Activated naive CD8-positive, alpha-beta T cell treated with anti-CD3 and anti-CD28 coated beads, Interleukin-2, amount 50 U/mL, for 24 hours (primary cell): ENCODE results near the gene SLC25A22.

ENCODE experiments used
- ATAC-seq: fragments of 150-1000 bp; cut with Tn5 transposase; one replicate; pipeline ENCODE4 v1.10.0; 2021
- DNase-seq: peaks from one replicate; pipeline ENCODE4 v3.0.0; 2021
- H3K27ac Mint-ChIP-seq: one replicate; pipeline ENCODE4 v1.8.0; 2021; ENCODE audit warnings: mild to moderate bottlenecking, mixed read lengths
- H3K27me3 Mint-ChIP-seq: one replicate; pipeline ENCODE4 v1.8.0; 2021; ENCODE audit warnings: mixed read lengths
- H3K36me3 Mint-ChIP-seq: one replicate; pipeline ENCODE4 v1.8.0; 2021; ENCODE audit warnings: low read depth, mixed read lengths
- H3K4me1 Mint-ChIP-seq: one replicate; pipeline ENCODE4 v1.8.0; 2021; ENCODE audit warnings: mixed read lengths
- H3K4me3 Mint-ChIP-seq: one replicate; pipeline ENCODE4 v1.8.0; 2021; ENCODE audit warnings: mild to moderate bottlenecking, moderate library complexity, mixed read lengths
- H3K9me3 Mint-ChIP-seq: one replicate; pipeline ENCODE4 v1.8.0; 2021; ENCODE audit warnings: mixed read lengths

Gene SLC25A22

GRCh38 chr11:787084-787675, 10.9 kb downstream of the SLC25A22 start:
- H3K9me3 Mint-ChIP-seq = no peaks in the 10 kb centered on the region
- H3K27me3 Mint-ChIP-seq = peaks cover 2% of the 10 kb centered on the region
- peaks cover 5% of the 10 kb centered on the region for H3K4me1 Mint-ChIP-seq
- H3K27ac Mint-ChIP-seq = no peak overlapping the region
- DNase-seq (no peak), ATAC-seq (no peak)
- peaks cover 3% of the 10 kb centered on the region for H3K36me3 Mint-ChIP-seq
- H3K4me3 Mint-ChIP-seq = no peak overlapping the region

- Mint-ChIP-seq H3K9me3 (no peaks in the 10 kb centered on the region), H3K27me3 (peaks cover 2% of the 10 kb centered on the region), H3K4me3 (no peak overlapping the region), H3K4me1 (peaks cover 5% of the 10 kb centered on the region), H3K27ac (no peak overlapping the region), H3K36me3 (peaks cover 3% of the 10 kb centered on the region)
- ATAC-seq (no peak), DNase-seq (no peak)
Measured at GRCh38 chr11:786235-787083, 11.6 kb downstream of the SLC25A22 start.

DNA sequence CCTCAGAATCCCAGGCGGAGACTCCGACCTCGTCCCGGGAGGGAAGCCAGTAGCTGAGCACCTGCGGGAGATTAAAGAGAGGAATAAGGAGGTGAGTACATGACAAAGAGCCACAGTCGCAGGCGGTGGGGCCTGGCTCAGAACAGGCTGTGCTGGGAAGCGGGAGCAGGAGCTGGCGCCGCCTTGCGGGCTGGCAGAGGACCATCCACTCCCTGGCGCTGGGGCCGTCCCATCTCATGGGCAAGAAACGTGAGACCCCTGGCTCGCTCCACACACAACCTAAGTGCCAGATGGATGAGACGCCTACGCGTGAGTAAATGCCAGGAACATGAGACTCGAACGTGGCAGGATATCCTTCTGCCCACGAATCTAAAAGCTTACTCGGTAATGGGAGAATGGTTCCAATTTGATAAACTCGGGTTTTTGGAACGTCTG, 14.5 kb downstream of the SLC25A22 start:
- ATAC-seq (peak; percentile 79), DNase-seq (peak; percentile 57)
- no peaks in the 10 kb centered on the region for H3K9me3 Mint-ChIP-seq
- no peak overlapping the region for H3K27ac Mint-ChIP-seq
- no peak overlapping the region for H3K4me3 Mint-ChIP-seq
- no peaks in the 10 kb centered on the region for H3K36me3 Mint-ChIP-seq
- peaks cover 5% of the 10 kb centered on the region for H3K4me1 Mint-ChIP-seq
- H3K27me3 Mint-ChIP-seq = no peaks in the 10 kb centered on the region

DNA sequence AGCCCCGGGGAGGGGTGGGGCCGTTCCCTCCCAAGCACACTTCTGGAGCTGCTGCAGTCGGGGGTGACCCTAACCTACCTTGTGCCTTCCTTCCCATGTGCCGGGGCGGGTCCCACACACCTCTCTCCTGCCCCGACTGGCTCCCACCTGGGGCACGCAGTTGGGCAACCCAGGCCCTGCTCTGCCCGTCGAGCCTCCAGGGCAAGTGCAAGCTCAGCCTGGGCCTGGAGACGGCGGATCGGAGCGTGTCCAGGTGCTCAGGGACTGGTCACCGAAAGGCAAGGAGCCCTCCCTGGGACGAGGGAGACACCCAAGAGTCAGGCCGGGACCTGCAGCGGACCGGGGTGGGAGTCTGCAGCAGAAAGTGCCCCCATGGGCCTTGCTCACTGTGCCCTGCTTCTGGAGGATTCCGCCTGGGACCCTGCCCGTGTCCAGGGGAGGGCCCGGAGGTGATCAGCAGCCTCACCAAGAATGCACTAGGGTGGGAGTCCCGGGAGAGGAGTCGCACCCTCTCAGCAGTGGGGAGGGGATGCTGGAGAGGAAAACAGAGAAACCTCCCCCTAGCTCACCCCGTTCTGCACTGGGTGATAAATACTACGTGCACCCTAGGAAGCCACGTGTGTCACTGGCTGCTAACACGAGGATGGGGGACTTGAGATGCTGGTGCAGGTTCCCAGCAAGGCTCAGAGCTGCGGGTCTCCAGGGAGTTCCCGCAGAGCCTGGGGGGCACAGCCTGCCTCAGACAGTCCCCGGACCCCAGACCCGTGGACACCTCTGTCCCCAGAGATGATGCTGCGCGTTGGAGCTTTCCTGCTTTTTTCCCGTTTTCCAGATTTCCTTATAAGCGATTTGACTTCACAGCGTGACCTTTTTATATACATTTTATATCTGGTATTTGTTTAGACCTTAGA, 15.6 kb downstream of the SLC25A22 start:
- no peaks in the 10 kb centered on the region for H3K36me3 Mint-ChIP-seq
- H3K4me1 Mint-ChIP-seq = peaks cover 7% of the 10 kb centered on the region
- H3K27me3 Mint-ChIP-seq = no peaks in the 10 kb centered on the region
- H3K27ac Mint-ChIP-seq = no peak overlapping the region
- no peak for ATAC-seq
- DNase-seq = no peak
- no peaks in the 10 kb centered on the region for H3K9me3 Mint-ChIP-seq
- no peak overlapping the region for H3K4me3 Mint-ChIP-seq

DNA sequence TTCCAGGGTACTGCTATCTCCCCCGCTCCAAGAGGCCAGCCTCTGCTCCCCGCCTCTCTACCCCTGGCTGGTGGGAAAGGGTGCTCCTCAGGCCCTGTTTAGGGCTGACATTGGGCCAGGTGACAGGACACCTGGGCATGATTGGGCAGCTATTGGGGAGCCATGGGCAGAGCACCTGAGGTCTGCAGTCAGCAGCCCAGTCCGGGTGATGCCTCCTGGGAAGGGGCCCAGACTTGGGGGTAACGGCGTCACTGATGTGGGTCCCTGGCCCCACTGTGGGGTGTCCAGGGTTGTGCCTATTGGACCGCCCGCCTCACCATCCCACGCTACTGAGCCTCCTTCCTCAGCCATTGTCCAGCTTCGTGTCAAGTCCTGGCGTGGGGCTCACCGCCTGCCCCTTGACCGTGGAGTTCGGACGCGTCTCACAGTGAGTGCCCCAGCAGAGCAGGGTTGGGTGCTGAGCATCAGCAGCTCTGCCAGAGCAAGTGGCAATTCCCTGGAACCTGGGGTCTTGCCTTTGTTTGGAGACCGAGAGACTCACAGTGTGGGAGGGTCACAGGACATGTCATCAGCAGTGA, 18.0 kb downstream of the SLC25A22 start:
- Mint-ChIP-seq H3K27ac (no peak overlapping the region), H3K36me3 (peaks cover 6% of the 10 kb centered on the region), H3K9me3 (no peaks in the 10 kb centered on the region), H3K27me3 (no peaks in the 10 kb centered on the region), H3K4me1 (peaks cover 19% of the 10 kb centered on the region), H3K4me3 (no peak overlapping the region)
- no peak for DNase-seq
- ATAC-seq = no peak

GRCh38 chr11:778976-779954, 18.8 kb downstream of the SLC25A22 start:
- Mint-ChIP-seq H3K9me3 (no peaks in the 10 kb centered on the region), H3K4me3 (peak overlapping the region; percentile 38), H3K36me3 (peaks cover 6% of the 10 kb centered on the region), H3K27me3 (no peaks in the 10 kb centered on the region), H3K4me1 (peaks cover 19% of the 10 kb centered on the region), H3K27ac (no peak overlapping the region)
- DNase-seq = no peak
- ATAC-seq = no peak

GRCh38 chr11:777288-778255, 20.5 kb downstream of the SLC25A22 start, which contains the start of gene GATD1:
Gene GATD1, minus strand, starts transcription at chr11:777487. Its CDS starts 25 bp downstream, at chr11:777462.
- DNase-seq (peak; percentile 98), ATAC-seq (peak; percentile 75)
- H3K27me3 Mint-ChIP-seq = no peaks in the 10 kb centered on the region
- H3K4me1 Mint-ChIP-seq = peaks cover 16% of the 10 kb centered on the region
- peak within 1 kb of the TSS; percentile 86 for H3K27ac Mint-ChIP-seq
- peaks cover 6% of the 10 kb centered on the region for H3K36me3 Mint-ChIP-seq
- no peaks in the 10 kb centered on the region for H3K9me3 Mint-ChIP-seq
- H3K4me3 Mint-ChIP-seq = peak within 1 kb of the TSS; percentile 87

- ATAC-seq = peak; percentile 24
- peaks cover 16% of the 10 kb centered on the region for H3K4me1 Mint-ChIP-seq
- peak; percentile 25 for DNase-seq
- H3K4me3 Mint-ChIP-seq = peak overlapping the region; percentile 87
- no peaks in the 10 kb centered on the region for H3K9me3 Mint-ChIP-seq
- peak overlapping the region; percentile 86 for H3K27ac Mint-ChIP-seq
- H3K36me3 Mint-ChIP-seq = peaks cover 6% of the 10 kb centered on the region
- H3K27me3 Mint-ChIP-seq = no peaks in the 10 kb centered on the region
Measured at GRCh38 chr11:776561-777287, 21.4 kb downstream of the SLC25A22 start.

DNA sequence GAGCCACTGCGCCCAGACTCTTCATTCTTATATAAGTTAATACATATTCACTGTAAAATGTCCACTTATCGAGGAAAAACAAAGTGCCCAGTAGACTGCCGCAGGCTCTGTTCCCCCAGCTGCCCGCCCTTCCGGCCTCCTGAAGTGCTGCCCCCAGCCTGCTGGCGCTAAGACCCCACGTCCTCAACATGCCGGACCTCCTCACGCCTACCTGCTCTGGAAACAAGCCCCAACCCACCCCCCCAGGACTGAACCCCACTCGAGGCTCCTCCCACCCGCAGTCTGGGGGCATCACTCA, 21.9 kb downstream of the SLC25A22 start:
- peaks cover 16% of the 10 kb centered on the region for H3K4me1 Mint-ChIP-seq
- ATAC-seq = no peak
- peak overlapping the region; percentile 86 for H3K27ac Mint-ChIP-seq
- no peaks in the 10 kb centered on the region for H3K27me3 Mint-ChIP-seq
- peak overlapping the region; percentile 87 for H3K4me3 Mint-ChIP-seq
- peaks cover 6% of the 10 kb centered on the region for H3K36me3 Mint-ChIP-seq
- H3K9me3 Mint-ChIP-seq = no peaks in the 10 kb centered on the region
- DNase-seq = no peak

GRCh38 chr11:774873-775592, 23.0 kb downstream of the SLC25A22 start:
- Mint-ChIP-seq H3K36me3 (peaks cover 6% of the 10 kb centered on the region), H3K4me1 (peaks cover 16% of the 10 kb centered on the region), H3K27ac (no peak overlapping the region)

GRCh38 chr11:773830-774229, 24.3 kb downstream of the SLC25A22 start:
- DNase-seq = no peak
- Mint-ChIP-seq H3K27me3 (no peaks in the 10 kb centered on the region), H3K9me3 (no peaks in the 10 kb centered on the region), H3K36me3 (peaks cover 8% of the 10 kb centered on the region), H3K4me3 (no peak overlapping the region), H3K27ac (no peak overlapping the region), H3K4me1 (peaks cover 16% of the 10 kb centered on the region)
- ATAC-seq = no peak

More at GRCh38 chr11:774873-775592, 23.0 kb downstream of the SLC25A22 start:
- Mint-ChIP-seq H3K9me3 (no peaks in the 10 kb centered on the region), H3K4me3 (peak overlapping the region; percentile 87), H3K27me3 (no peaks in the 10 kb centered on the region)
- ATAC-seq (no peak), DNase-seq (no peak)
